Muscle of leg (tissue), 11 donors: ENCODE data around the gene EDC4. TPM values are rescaled to one million over a fixed set of nuclear protein-coding genes. Genes with fewer than 3 reads are reported as not detected.

ENCODE experiments used
- DNase-seq: peaks from one replicate; pipeline ENCODE4 v3.0.0; 2013
- H3K27ac ChIP-seq: one replicate; pipeline ENCODE4 v1.5.1; 2013; ENCODE audit warnings: mild to moderate bottlenecking, low read length, control low read depth
- H3K27me3 ChIP-seq: one replicate; pipeline ENCODE4 v1.6.1; 2013; ENCODE audit warnings: low read length; ENCODE audit not compliant: control insufficient read depth, insufficient read depth
- H3K36me3 ChIP-seq: one replicate; pipeline ENCODE4 v1.6.1; 2013; ENCODE audit warnings: low read length; ENCODE audit not compliant: control insufficient read depth, insufficient read depth
- H3K4me1 ChIP-seq: one replicate; pipeline ENCODE4 v1.6.1; 2013; ENCODE audit warnings: low read length; ENCODE audit not compliant: control insufficient read depth, insufficient read depth
- H3K4me3 ChIP-seq: one replicate; pipeline ENCODE4 v1.5.1; 2013; ENCODE audit warnings: low read length, control low read depth
- H3K9me3 ChIP-seq: replicated peaks from 2 replicates; pipeline ENCODE4 v1.6.1; 2013; ENCODE audit warnings: low read depth, low read length; ENCODE audit not compliant: control insufficient read depth
- WGBS: methylation state at CpG from one replicate; pipeline ENCODE4 v1.1.5; 2013; ENCODE audit warnings: missing lambda C conversion rate; ENCODE audit not compliant: insufficient coverage; 5-methylcytosine and 5-hydroxymethylcytosine counted together
- polyA plus RNA-seq, 8 donors: library from polyadenylated mRNA; unstranded; fragments of 120-200 nt; gene quantifications; one replicate each; pipeline versions ENCODE4 v1.2.1 to v1.2.3, GENCODE V29; 2013; ENCODE audit warnings: inconsistent platforms in 1 of 8, low replicate concordance in 1 of 8; ENCODE audit not compliant: insufficient read length in 8 of 8, insufficient read depth in 1 of 8
- total RNA-seq: library from RNA; stranded (reverse); fragments of 120-200 nt; gene quantifications from one replicate; pipeline ENCODE4 v1.2.4, GENCODE V29; 2013

Gene EDC4
- total and polyA plus RNA-seq, 9 donors: 56.9 to 124 (median 113) TPM

DNA sequence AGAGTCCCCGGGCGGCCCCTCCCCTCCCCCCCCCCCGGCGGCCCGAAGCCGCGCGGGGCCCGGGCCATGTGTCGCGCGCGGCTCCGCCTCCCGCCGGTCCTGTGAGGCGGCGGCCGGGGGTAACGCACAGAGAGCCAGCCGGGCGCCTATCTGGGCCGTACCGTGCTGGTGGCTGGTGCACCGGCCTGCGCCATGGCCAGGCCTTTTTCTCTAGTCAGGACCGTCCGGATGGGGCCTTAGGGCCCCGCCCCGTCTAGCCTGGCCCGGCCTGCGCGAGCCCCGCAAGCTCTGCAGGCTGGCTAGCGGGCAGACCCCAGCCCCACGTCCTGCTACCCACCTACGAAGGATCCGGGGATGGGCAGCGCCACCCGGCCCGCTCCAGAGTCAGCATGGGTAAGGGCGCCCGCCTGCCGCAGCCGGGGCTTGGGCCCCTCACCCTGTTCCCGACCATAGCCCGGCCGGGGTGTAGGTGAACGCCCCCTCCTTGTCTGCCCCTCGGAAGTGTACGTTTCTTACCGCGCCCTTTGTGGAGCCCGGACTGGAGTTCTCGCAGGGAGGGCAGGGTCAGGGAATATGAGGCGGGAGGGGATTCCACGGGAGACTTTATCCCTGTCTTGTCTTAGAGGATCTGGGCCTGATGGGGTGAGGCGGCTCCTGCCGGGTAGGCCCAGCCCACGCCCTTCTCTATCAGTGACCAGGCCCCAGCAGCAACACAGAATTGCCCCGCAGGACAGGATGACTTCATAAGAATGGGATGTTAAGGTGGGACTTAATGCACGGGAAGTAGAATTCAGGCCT lies 25.6 kb upstream of the EDC4 start, which contains the start of gene CENPT:
CENPT (minus strand) TSS at position 630 of the 798 bp plus-strand sequence. CDS start 13,834 bp downstream, outside the sequence.
- peak; percentile 43 for DNase-seq
- no peaks in the 10 kb centered on the region for H3K27me3 ChIP-seq
- peaks cover 50% of the 10 kb centered on the region for H3K4me1 ChIP-seq
- peak within 1 kb of the TSS; percentile 88 for H3K4me3 ChIP-seq
- peaks cover 12% of the 10 kb centered on the region for H3K36me3 ChIP-seq
- H3K27ac ChIP-seq: peak within 1 kb of the TSS; percentile 99
- no peaks in the 10 kb centered on the region for H3K9me3 ChIP-seq
- WGBS: 0% methylated on average over 51 of the region's 62 CpGs

GRCh38 chr16:67848118-67848517 lies 24.7 kb upstream of the EDC4 start:
- Histone ChIP-seq H3K9me3 (no peaks in the 10 kb centered on the region), H3K27ac (peak overlapping the region; percentile 91), H3K4me3 (peak overlapping the region; percentile 88), H3K27me3 (no peaks in the 10 kb centered on the region), H3K36me3 (peaks cover 14% of the 10 kb centered on the region), H3K4me1 (peaks cover 45% of the 10 kb centered on the region)
- 80% methylated on average over 8 of the region's 11 CpGs for WGBS
- no peak for DNase-seq

- Histone ChIP-seq H3K4me3 (no peak overlapping the region), H3K27ac (no peak overlapping the region), H3K9me3 (no peaks in the 10 kb centered on the region), H3K36me3 (peaks cover 21% of the 10 kb centered on the region), H3K4me1 (peaks cover 35% of the 10 kb centered on the region), H3K27me3 (no peaks in the 10 kb centered on the region)
- DNase-seq: no peak
- 93% methylated on average over 3 of the region's 3 CpGs for WGBS
Observed at GRCh38 chr16:67853670-67854069, 19.2 kb upstream of the EDC4 start.

- no peak for DNase-seq
- Histone ChIP-seq H3K9me3 (no peaks in the 10 kb centered on the region), H3K27ac (no peak overlapping the region), H3K36me3 (peaks cover 22% of the 10 kb centered on the region), H3K4me1 (peaks cover 38% of the 10 kb centered on the region), H3K4me3 (no peak overlapping the region), H3K27me3 (no peaks in the 10 kb centered on the region)
- WGBS: 76% methylated on average over 5 of the region's 10 CpGs
Observed at GRCh38 chr16:67855789-67856188, 17.1 kb upstream of the EDC4 start.

- Histone ChIP-seq H3K27me3 (no peaks in the 10 kb centered on the region), H3K9me3 (no peaks in the 10 kb centered on the region), H3K27ac (peak overlapping the region; percentile 74), H3K4me1 (peaks cover 49% of the 10 kb centered on the region), H3K36me3 (peaks cover 28% of the 10 kb centered on the region), H3K4me3 (no peak overlapping the region)
- DNase-seq: no peak
- 80% methylated on average over 4 of the region's 5 CpGs for WGBS
Observed at GRCh38 chr16:67856927-67857546, 15.8 kb upstream of the EDC4 start.

GRCh38 chr16:67857547-67858233 lies 15.2 kb upstream of the EDC4 start:
- H3K27me3 ChIP-seq: no peaks in the 10 kb centered on the region
- peak; percentile 80 for DNase-seq
- H3K4me3 ChIP-seq: no peak overlapping the region
- no peaks in the 10 kb centered on the region for H3K9me3 ChIP-seq
- peaks cover 24% of the 10 kb centered on the region for H3K36me3 ChIP-seq
- WGBS: no CpG with 5 or more reads among the region's 3 CpGs
- peak overlapping the region; percentile 74 for H3K27ac ChIP-seq
- H3K4me1 ChIP-seq: peaks cover 54% of the 10 kb centered on the region

DNA sequence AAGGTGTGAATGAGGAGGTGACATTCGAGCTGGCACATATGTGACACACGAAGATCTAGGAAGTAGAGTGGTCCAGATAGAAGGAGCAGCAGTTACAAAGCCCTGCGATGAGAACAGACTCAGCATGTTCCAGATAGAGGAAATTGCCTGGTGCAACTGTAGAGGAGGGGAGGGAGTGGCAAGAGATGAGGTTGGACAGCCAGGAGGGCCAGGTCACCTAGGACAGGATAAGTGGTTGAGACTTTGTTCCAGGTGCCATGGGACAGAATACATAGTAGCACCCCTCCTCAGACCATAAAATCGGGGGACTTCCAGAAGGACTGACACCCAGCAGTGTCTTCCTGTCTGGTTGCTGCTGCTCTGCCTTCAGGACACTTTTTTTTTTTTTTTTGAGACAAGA lies 14.4 kb upstream of the EDC4 start:
- WGBS: 71% methylated on average over 4 of the region's 4 CpGs
- DNase-seq: no peak
- Histone ChIP-seq H3K9me3 (no peaks in the 10 kb centered on the region), H3K36me3 (peaks cover 24% of the 10 kb centered on the region), H3K27ac (peak overlapping the region; percentile 72), H3K4me1 (peaks cover 62% of the 10 kb centered on the region), H3K4me3 (no peak overlapping the region), H3K27me3 (no peaks in the 10 kb centered on the region)

- 65% methylated on average over 3 of the region's 8 CpGs for WGBS
- no peak overlapping the region for H3K4me3 ChIP-seq
Observed at GRCh38 chr16:67860589-67861398, 12.1 kb upstream of the EDC4 start.

DNA sequence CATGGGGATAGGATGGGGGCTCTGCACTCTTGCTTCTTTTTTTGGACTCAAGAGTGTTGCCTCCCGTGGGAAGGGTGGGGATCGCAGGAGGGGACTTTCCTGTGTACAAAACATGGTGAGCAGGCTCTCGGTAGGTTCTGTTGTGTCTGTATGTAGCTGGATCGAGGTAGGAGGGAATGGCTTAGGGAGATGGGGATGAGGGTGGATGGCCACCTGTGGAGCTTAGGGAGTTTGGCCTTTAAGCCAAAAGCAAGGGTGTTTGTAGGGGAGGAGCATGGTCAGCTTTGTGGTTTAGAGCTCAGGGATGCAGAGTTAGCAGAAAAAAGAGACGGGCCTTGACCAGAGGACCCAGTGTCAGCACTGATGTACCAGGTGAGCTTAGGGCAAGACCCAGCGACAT lies 11.0 kb upstream of the EDC4 start:
- H3K4me3 ChIP-seq: no peak overlapping the region
- H3K27ac ChIP-seq: peak overlapping the region; percentile 25
- no peak for DNase-seq
- peaks cover 30% of the 10 kb centered on the region for H3K36me3 ChIP-seq
- H3K27me3 ChIP-seq: no peaks in the 10 kb centered on the region
- 87% methylated on average over 6 of the region's 6 CpGs for WGBS
- H3K9me3 ChIP-seq: no peaks in the 10 kb centered on the region
- H3K4me1 ChIP-seq: peaks cover 59% of the 10 kb centered on the region

More at GRCh38 chr16:67860589-67861398, 12.1 kb upstream of the EDC4 start:
- Histone ChIP-seq H3K27ac (peak overlapping the region; percentile 55), H3K9me3 (no peaks in the 10 kb centered on the region), H3K36me3 (peaks cover 26% of the 10 kb centered on the region), H3K27me3 (no peaks in the 10 kb centered on the region), H3K4me1 (peaks cover 63% of the 10 kb centered on the region)
- DNase-seq: no peak
